ENCODE measurements around the gene CXXC5.
"Not testable (repeated sequence)": the region's sequence is repeated elsewhere in the genome, so short reads cannot be mapped to it uniquely, and the experiment has no call there.

CXXC5 gene

DNA sequence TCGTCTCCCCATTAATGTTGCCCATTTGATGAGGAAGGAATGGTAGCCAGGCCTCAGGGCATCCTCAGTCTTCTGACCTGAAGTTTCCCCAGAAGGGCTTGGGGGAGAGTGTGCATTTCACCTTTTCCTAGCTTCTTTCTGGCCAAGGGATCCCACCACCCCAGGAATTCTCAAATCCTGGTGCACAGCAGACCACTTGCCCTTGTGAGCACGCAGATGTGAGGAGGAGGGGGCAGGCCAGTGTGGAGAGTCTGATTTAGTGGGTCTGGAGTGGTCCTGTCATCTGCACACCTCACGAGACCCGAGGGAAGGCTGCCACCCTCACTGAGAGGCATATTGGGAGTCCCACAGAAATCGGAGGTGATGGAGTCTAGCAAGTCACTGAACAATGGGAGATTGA is 64.3 kb downstream of the CXXC5 start:
- DNase-seq (ENCODE audit: low read depth), result no peak

DNA sequence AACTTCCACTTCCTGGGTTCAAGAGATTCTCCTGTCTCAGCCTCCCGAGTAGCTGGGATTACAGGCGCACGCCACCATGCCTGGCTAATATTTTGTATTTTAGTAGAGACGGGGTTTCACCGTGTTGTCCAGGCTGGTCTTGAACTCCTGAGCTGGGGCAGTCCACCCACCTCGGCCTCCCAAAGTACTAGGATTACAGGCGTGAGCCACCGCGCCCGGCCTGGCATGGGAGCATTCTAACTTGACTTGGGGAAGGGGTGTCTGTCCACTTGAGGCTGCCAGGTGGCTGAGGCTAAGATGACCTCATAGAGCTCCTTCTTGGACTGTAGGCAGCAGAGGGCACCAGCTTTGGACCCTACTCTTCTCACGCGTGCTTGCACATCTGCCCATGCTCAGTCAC is 65.7 kb downstream of the CXXC5 start:
- DNase-seq (ENCODE audit: low read depth), result not testable (repeated sequence)

DNA sequence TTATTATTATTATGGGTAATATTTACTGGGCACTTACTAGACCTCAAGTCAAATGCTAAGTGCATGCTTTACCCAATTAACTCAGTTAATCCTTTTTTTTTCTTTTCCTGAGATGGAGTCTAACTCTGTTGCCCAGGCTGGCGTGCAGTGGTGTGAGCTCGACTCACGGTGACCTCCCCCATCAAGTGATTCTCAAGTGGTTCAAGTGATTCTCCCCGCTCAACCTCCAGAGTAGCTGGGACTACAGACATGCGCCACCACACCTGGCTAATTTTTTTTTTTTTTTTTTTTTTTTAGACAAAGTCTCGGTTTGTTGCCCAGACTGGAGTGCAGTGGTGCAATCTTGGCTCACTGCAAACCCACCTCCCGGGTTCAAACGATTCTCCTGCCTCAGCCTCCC is 69.1 kb downstream of the CXXC5 start:
- DNase-seq (ENCODE audit: low read depth), result no peak

DNA sequence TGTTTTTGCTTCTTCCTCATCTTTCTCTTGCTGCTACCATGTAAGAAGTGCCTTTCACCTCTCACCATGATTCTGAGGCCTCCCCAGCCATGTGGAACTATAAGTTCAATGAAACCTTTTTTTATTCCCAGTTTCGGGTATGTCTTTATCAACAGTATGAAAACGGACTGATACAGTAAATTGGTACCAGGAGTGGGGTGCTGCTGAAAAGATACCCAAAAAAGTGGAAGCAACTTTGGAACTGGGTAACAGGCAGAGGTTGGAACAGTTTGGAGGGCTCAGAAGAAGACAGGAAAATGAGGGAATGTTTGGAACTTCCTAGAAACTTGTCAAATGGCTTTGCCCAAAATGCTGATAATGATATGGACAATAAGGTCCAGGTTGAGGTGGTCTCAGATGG is 70.3 kb downstream of the CXXC5 start:
- DNase-seq (ENCODE audit: low read depth), result not testable (repeated sequence)

DNA sequence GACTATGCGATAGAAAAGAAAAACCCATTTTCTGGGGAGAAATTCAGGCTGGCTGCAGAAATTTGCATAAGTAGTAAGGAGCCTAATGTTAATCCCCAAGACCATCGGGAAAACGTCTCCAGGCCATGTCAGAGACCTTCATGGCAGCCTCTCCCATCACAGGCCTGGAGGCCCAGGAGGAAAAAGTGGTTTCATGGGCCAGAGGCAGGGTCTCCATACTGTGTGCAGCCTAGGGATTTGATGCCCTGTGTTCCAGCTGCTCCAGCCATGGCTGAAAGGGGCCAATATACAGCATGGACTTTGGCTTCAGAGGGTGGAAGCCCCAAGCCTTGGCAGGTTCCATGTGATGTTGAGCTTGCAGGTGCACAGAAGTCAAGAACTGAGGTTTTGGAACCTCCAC is 71.8 kb downstream of the CXXC5 start:
- not testable (repeated sequence) for DNase-seq (ENCODE audit: low read depth)

- no peak for DNase-seq (ENCODE audit: low read depth)
These were observed 75.9 kb downstream of the CXXC5 start for GRCh38 chr5:139723986-139724587.

DNA sequence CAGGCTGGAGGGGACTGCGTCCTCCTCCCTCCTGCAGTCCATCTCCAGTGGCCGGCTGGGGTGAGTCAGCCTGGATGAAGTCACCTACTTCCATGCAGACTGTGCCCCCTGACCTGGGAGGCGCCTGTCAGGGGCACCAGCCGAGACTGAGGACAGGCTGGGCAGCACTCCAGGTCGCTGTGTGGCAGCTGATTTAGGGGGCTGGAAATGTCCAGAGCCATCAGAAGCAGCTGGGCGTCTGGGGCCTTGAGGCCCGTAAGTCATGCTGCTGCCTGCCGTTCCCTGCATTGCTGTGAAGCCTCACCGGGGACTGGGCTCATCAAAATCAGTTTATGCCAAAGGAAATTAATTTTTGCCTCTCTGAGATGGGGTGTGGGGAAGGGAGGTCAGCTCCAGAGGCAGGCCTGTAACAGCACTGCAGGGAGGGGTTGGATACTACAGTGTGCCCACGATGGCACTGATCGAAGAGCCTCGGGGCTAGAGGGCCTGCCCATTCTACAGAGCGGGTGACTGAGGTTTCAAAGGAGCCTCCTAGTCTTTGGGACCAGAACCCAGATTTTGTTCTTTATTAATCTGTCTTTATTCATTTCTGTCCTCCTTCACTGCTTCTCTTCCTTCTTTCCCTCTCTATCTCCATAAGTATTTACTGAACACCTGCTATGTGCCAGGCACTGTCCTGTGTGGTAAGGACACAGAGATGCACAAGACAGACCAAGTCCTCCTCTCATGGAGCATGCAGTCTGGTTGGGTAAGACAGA is 77.1 kb downstream of the CXXC5 start:
- no peak for DNase-seq (ENCODE audit: low read depth)

- no peak for DNase-seq (ENCODE audit: low read depth)
These were observed 78.1 kb downstream of the CXXC5 start for GRCh38 chr5:139726248-139726647.

DNA sequence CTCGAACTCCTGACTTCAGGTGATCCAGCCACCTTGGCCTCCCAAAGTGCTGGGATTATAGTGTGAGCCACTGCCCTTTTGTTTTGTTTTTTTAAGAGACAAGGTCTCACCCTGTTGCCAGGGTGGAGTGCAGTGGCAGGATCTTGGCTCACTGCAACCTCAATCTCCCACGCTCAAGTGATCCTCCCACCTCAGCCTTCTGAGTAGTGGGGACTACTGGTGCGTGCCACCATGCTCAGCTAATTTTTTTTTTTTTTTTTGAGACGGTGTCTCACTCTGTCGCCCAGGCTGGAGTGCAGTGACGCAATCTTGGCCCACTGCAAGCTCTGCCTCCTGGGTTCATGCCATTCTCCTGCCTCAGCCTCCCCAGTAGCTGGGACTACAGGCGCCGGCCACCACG is 79.5 kb downstream of the CXXC5 start:
- not testable (repeated sequence) for DNase-seq (ENCODE audit: low read depth)

GRCh38 chr5:139731281-139731680 is 83.1 kb downstream of the CXXC5 start:
- no peak for DNase-seq (ENCODE audit: low read depth)

DNA sequence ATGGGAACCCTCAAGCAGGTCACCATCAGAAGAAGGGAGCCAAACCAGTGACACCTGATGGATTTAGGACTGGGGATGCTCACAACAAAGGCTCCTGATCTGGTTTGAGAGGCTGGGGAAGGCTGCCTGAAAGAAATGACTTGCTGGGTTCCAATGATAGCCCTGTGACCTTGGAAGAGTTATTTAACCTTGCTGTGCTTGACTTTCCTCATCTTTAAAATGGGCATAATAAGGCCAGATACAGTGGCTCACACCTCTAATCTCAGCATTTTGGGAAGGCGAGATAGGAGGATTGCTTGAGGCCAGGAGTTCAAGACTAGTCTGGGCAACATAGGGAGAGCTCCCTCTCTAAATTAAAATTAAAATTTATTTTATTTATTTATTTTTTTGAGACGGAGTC is 83.9 kb downstream of the CXXC5 start:
- no peak for DNase-seq (ENCODE audit: low read depth)

GRCh38 chr5:139733010-139733688 is 85.0 kb downstream of the CXXC5 start:
- DNase-seq (ENCODE audit: low read depth), result no peak
